MM.1S (cell line): ENCODE results near the gene GFRA3.
A peak's percentile ranks its signal among the peaks of the same experiment; 100 is the strongest.
"Not testable (repeated sequence)": the region's sequence is repeated elsewhere in the genome, so short reads cannot be mapped to it uniquely, and the experiment has no call there.

Experiments used
- DNase-seq: peaks from one replicate; pipeline ENCODE4 v3.0.0-alpha.2; 2015
- H2AFZ ChIP-seq: fragments of 300-600 bp; sonication (generic); 2 replicates; pipeline ENCODE4 v1.6.0; 2016; ENCODE audit warnings: antibody characterized with exemption, low read length
- H3F3A ChIP-seq: fragments of 300-600 bp; sonication (generic); 2 replicates; pipeline ENCODE4 v1.6.1; 2016; ENCODE audit warnings: mild to moderate bottlenecking, antibody characterized with exemption, low read length, moderate library complexity, mixed read lengths; ENCODE audit not compliant: insufficient read depth
- H3K27ac ChIP-seq: fragments of 300-600 bp; sonication (generic); 2 replicates; pipeline ENCODE4 v1.5.1; 2016; ENCODE audit warnings: mild to moderate bottlenecking, low read length
- H3K27me3 ChIP-seq: fragments of 300-600 bp; sonication (generic); replicated peaks from 2 replicates; pipeline ENCODE4 v1.6.0; 2016; ENCODE audit warnings: low read length; ENCODE audit not compliant: insufficient read depth
- H3K36me3 ChIP-seq: fragments of 300-600 bp; sonication (generic); replicated peaks from 2 replicates; pipeline ENCODE4 v1.6.1; 2016; ENCODE audit warnings: mild to moderate bottlenecking, low read length, mixed read lengths; ENCODE audit not compliant: insufficient read depth
- H3K4me1 ChIP-seq: fragments of 300-600 bp; sonication (generic); 2 replicates; pipeline ENCODE4 v1.6.1; 2016; ENCODE audit warnings: low read length, mixed read lengths
- H3K4me2 ChIP-seq: fragments of 300-600 bp; sonication (generic); 2 replicates; pipeline ENCODE4 v1.6.0; 2016; ENCODE audit warnings: low read depth, low read length
- H3K4me3 ChIP-seq: fragments of 300-600 bp; sonication (generic); 2 replicates; pipeline ENCODE4 v1.5.1; 2016; ENCODE audit warnings: low read length, mixed read lengths
- H3K79me2 ChIP-seq: fragments of 300-600 bp; sonication (generic); 2 replicates; pipeline ENCODE4 v1.6.1; 2016; ENCODE audit warnings: mixed run types, low read length, mixed read lengths
- H3K9ac ChIP-seq: fragments of 300-600 bp; sonication (generic); 2 replicates; pipeline ENCODE4 v1.6.1; 2016; ENCODE audit warnings: low read length, mixed read lengths
- H3K9me2 ChIP-seq: fragments of 300-600 bp; sonication (generic); replicated peaks from 2 replicates; pipeline ENCODE4 v1.6.1; 2016; ENCODE audit warnings: mild to moderate bottlenecking, low read length, mixed read lengths; ENCODE audit not compliant: insufficient read depth
- H3K9me3 ChIP-seq: fragments of 300-600 bp; sonication (generic); replicated peaks from 2 replicates; pipeline ENCODE4 v1.6.1; 2016; ENCODE audit warnings: mild to moderate bottlenecking, low read length, mixed read lengths; ENCODE audit not compliant: insufficient read depth
- H4K20me1 ChIP-seq: fragments of 300-600 bp; sonication (generic); 2 replicates; pipeline ENCODE4 v1.6.1; 2016; ENCODE audit warnings: mild to moderate bottlenecking, low read length, moderate library complexity, mixed read lengths; ENCODE audit not compliant: insufficient read depth
- EZH2 ChIP-seq: fragments of 300-600 bp; sonication (generic); optimal IDR thresholded peaks from 2 replicates; pipeline ENCODE3; 2017; ENCODE audit warnings: low read depth, mild to moderate bottlenecking, antibody characterized with exemption, low read length, mixed read lengths
- EZH2phosphoT487 ChIP-seq: fragments of 300-600 bp; sonication (generic); IDR thresholded peaks from 2 replicates; pipeline ENCODE4 v1.6.1; 2018; ENCODE audit warnings: antibody characterized with exemption, low read length
- TF ChIP-seq, protein P1 (sequence below): fragments of 300-600 bp; sonication (generic); IDR thresholded peaks from 2 replicates; pipeline ENCODE4 v1.5.1; 2016; ENCODE audit warnings: antibody characterized with exemption, low read length, mixed read lengths

The GFRA3 gene

GRCh38 chr5:138274189-138274853, at the start of gene GFRA3:
Gene GFRA3 (minus strand): TSS chr5:138274621. CDS start chr5:138274424, 197 bp downstream.
- Histone ChIP-seq H3K27ac (no peak within 1 kb of the TSS), H4K20me1 (no peaks in the 10 kb centered on the region), H3K36me3 (no peaks in the 10 kb centered on the region), H3K4me3 (peak within 1 kb of the TSS; percentile 23; the same call in 1 of the 2 replicates), H3K9ac (no peak within 1 kb of the TSS), H3K4me1 (no peaks in the 10 kb centered on the region), H3F3A (no peaks in the 10 kb centered on the region), H3K79me2 (no peaks in the 10 kb centered on the region), H3K9me2 (no peaks in the 10 kb centered on the region), H2AFZ (no peak within 1 kb of the TSS), H3K4me2 (peak within 1 kb of the TSS; percentile 24; the same call in 1 of the 2 replicates), H3K9me3 (no peaks in the 10 kb centered on the region), H3K27me3 (no peaks in the 10 kb centered on the region; the same call in 1 of the 2 replicates)
- DNase-seq = no peak
- TF ChIP-seq EZH2 (no peak), EZH2phosphoT487 (no peak)

DNA sequence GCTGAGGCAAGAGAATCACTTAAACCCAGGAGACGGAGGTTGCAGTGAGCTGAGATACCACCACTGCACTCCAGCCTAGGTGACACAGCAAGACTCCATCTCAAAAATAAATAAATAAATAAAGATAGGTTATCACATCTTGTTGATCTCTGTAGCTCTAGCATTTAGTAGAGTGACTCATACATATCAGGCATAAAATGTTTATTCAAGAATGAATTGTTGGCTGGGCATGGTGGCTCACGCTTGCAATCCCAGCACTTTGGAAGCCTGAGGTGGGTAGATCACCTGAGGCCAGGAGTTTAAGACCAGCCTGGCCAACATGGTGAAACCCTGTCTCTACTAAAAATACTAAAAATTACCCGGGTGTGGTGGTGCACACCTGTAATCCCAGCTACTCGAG, 43.8 kb upstream of the GFRA3 start:
- not testable (repeated sequence) for H4K20me1 ChIP-seq

GRCh38 chr5:138316355-138316754, 41.9 kb upstream of the GFRA3 start:
- Histone ChIP-seq H3K9me3 (no peaks in the 10 kb centered on the region), H3K79me2 (no peaks in the 10 kb centered on the region), H3K27me3 (no peaks in the 10 kb centered on the region), H3F3A (no peaks in the 10 kb centered on the region), H3K36me3 (0 out of 2 replicates have a peak, but pooled peaks cover 5% of the 10 kb centered on the region), H3K4me3 (no peak overlapping the region), H3K27ac (no peak overlapping the region), H4K20me1 (no peaks in the 10 kb centered on the region), H3K9me2 (no peaks in the 10 kb centered on the region), H3K4me1 (no peaks in the 10 kb centered on the region), H2AFZ (no peak overlapping the region), H3K4me2 (no peak overlapping the region), H3K9ac (no peak overlapping the region)
- TF ChIP-seq, protein P1, sequence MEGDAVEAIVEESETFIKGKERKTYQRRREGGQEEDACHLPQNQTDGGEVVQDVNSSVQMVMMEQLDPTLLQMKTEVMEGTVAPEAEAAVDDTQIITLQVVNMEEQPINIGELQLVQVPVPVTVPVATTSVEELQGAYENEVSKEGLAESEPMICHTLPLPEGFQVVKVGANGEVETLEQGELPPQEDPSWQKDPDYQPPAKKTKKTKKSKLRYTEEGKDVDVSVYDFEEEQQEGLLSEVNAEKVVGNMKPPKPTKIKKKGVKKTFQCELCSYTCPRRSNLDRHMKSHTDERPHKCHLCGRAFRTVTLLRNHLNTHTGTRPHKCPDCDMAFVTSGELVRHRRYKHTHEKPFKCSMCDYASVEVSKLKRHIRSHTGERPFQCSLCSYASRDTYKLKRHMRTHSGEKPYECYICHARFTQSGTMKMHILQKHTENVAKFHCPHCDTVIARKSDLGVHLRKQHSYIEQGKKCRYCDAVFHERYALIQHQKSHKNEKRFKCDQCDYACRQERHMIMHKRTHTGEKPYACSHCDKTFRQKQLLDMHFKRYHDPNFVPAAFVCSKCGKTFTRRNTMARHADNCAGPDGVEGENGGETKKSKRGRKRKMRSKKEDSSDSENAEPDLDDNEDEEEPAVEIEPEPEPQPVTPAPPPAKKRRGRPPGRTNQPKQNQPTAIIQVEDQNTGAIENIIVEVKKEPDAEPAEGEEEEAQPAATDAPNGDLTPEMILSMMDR = no peak
- TF ChIP-seq EZH2 = no peak
- no peak for TF ChIP-seq EZH2phosphoT487
- DNase-seq = no peak

More for the DNA sequence above, 43.8 kb upstream of the GFRA3 start:
- H3F3A ChIP-seq, DNase-seq, H3K9me3 ChIP-seq, H3K36me3 ChIP-seq, H3K27ac ChIP-seq, H3K4me1 ChIP-seq, H2AFZ ChIP-seq, H3K79me2 ChIP-seq, H3K4me2 ChIP-seq, H3K4me3 ChIP-seq, H3K27me3 ChIP-seq, H3K9me2 ChIP-seq, H3K9ac ChIP-seq: not testable (repeated sequence)

DNA sequence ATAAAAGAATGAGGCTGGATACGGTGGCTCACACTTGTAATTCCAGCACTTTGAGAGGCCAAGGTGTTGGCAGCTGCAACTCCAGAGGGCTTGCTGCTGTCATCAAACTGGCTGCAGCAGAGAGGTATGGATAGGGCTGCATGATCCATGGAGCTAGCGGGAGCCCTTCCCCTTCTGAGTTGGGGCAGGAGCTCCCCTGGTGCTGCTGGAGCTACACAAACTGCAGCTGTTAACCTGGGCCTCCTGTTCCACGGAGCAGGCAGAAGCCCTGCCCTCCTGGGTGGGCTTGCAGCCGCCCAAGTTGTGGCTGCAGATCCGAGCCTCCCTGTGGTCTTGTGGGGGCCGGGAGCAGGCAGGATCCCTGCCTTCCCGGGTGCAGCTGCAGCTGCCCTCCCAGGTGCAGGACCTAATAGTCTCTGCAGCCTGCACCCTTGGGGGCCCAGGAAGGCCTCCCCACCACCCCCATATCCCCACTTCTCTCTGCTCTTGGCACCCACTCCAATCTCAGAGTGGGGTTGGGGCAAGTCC, 41.4 kb upstream of the GFRA3 start:
- H3K27me3 ChIP-seq = no peaks in the 10 kb centered on the region
- H3K4me3 ChIP-seq = no peak overlapping the region
- no peaks in the 10 kb centered on the region for H3F3A ChIP-seq
- H2AFZ ChIP-seq = no peak overlapping the region
- 0 out of 2 replicates have a peak, but pooled peaks cover 5% of the 10 kb centered on the region for H3K36me3 ChIP-seq
- no peaks in the 10 kb centered on the region for H3K9me3 ChIP-seq
- H3K9ac ChIP-seq = no peak overlapping the region
- H3K9me2 ChIP-seq = no peaks in the 10 kb centered on the region
- H4K20me1 ChIP-seq = no peaks in the 10 kb centered on the region
- H3K27ac ChIP-seq = no peak overlapping the region
- no peak for TF ChIP-seq EZH2phosphoT487
- TF ChIP-seq EZH2 = no peak
- TF ChIP-seq, protein P1 = no peak
- DNase-seq = no peak
- H3K79me2 ChIP-seq = no peaks in the 10 kb centered on the region
- H3K4me2 ChIP-seq = no peak overlapping the region
- no peaks in the 10 kb centered on the region for H3K4me1 ChIP-seq
